Adrenal gland (tissue), 12 donors: ENCODE results near the gene MRAS. TPM values are rescaled to one million over a fixed set of nuclear protein-coding genes. Genes with fewer than 3 reads are reported as not detected.

Experiments
- DNase-seq, 7 donors: peaks; one replicate each; pipeline ENCODE4 v3.0.0-alpha.2; 2019 to 2020
- H3K27ac ChIP-seq, 5 donors: fragments of 200-600 bp; sonication (generic) in 4 of 5; 1 replicate in 3 of 5; 2 replicates in 2 of 5; pipeline versions ENCODE4 v1.5.1 to v1.8.0; 2016 to 2020; ENCODE audit warnings: mild to moderate bottlenecking in 1 of 5
- H3K27me3 ChIP-seq: fragments of 200-600 bp; 2 replicates; pipeline ENCODE4 v1.8.0; 2021
- H3K36me3 ChIP-seq, 2 donors: fragments of 200-600 bp; replicated peaks in 1 of 2; 1 replicate in 1 of 2; 2 replicates in 1 of 2; pipeline versions ENCODE4 v1.5.1 to v1.8.0; 2018 to 2022
- H3K4me1 ChIP-seq, 2 donors: fragments of 200-600 bp; replicated peaks in 1 of 2; 1 replicate in 1 of 2; 2 replicates in 1 of 2; pipeline versions ENCODE4 v1.5.1 to v1.8.0; 2018 to 2021
- H3K4me3 ChIP-seq, 4 donors: fragments of 200-600 bp; sonication (generic) in 3 of 4; one replicate each; pipeline ENCODE4 v1.5.1; 2016 to 2018
- H3K9me3 ChIP-seq, 3 donors: fragments of 200-600 bp; sonication (generic) in 1 of 3; replicated peaks in 1 of 3; 1 replicate in 2 of 3; 2 replicates in 1 of 3; pipeline versions ENCODE4 v1.5.1 to v1.8.0; 2016 to 2021
- POLR2A ChIP-seq, 2 donors: fragments of 450-650 bp; IDR thresholded peaks; one replicate each; pipeline ENCODE4 v1.6.1; 2017; ENCODE audit warnings: antibody characterized with exemption in 2 of 2, mild to moderate bottlenecking in 2 of 2, moderate library complexity in 1 of 2
- WGBS, 4 donors: extraction: QIAGEN DNeasy Blood & Tissue Kit in 2 of 4; methylation state at CpG; one replicate each; pipeline versions ENCODE4 v1.1.5 to v1.1.7; 2013 to 2017; 5-methylcytosine and 5-hydroxymethylcytosine counted together
- intact Hi-C, 2 donors: fragments of 100-400 bp; cut with DNase I; formaldehyde crosslinking; loops; one replicate each; pipeline versions ENCODE4 v1.14.1 to v1.15.0; 2022 to 2023
- polyA plus RNA-seq, 3 donors: library from polyadenylated mRNA; stranded (reverse); fragments of 200-250 nt in 2 of 3; fragments of 350-450 nt in 1 of 3; fragmentation: Illumina TruSeq in 1 of 3; extraction: RNeasy Lipid Tissue Mini Kit (QIAGEN cat#74804) in 1 of 3; gene quantifications; one replicate each; pipeline ENCODE4 v1.2.3, GENCODE V29; 2013 to 2014
- total RNA-seq, 9 donors: library from RNA; depleted of rRNA in 4 of 9; stranded (reverse); fragments of >200 nt in 4 of 9; fragments of 120-200 nt in 1 of 9; fragmentation: NEBNext Ultra II Directional in 1 of 9; extraction: Animal tissue kit (Norgen Biotek cat#: 25700) in 1 of 9; gene quantifications; one replicate each; pipeline versions ENCODE4 v1.1.0 to v1.2.4, GENCODE V29; 2013 to 2023
- TF ChIP-seq, protein P1 (sequence below), 6 experiments: fragments of 450-650 bp in 4 of 6; fragments of 200-600 bp in 2 of 6; sonication (generic) in 1 of 6; IDR thresholded peaks; 1 replicate in 5 of 6; 2 replicates in 1 of 6; pipeline versions ENCODE4 v1.5.1 to v1.8.0; 2016 to 2021; ENCODE audit warnings: antibody characterized with exemption in 6 of 6, mild to moderate bottlenecking in 2 of 6, moderate library complexity in 1 of 6
- donor health status: healthy with polysubstance abuse.
- donor health status: Bipolar disorder and iron deficiency.
- donor health status: DM: yes; HTN: yes; CAD: no.
- donor health status: DM: no; HTN: no; CAD: no.
- donor health status: DM: no; HTN: no; CAD: no.
- donor health status: DM: yes; HTN: yes; CAD: no.

MRAS gene
- total and polyA plus RNA-seq, 12 donors: 47.9 to 337 (median 109) TPM

- no peak for TF ChIP-seq POLR2A (IDR thresholded peaks at IDR 0.05)
- TF ChIP-seq, protein P1, sequence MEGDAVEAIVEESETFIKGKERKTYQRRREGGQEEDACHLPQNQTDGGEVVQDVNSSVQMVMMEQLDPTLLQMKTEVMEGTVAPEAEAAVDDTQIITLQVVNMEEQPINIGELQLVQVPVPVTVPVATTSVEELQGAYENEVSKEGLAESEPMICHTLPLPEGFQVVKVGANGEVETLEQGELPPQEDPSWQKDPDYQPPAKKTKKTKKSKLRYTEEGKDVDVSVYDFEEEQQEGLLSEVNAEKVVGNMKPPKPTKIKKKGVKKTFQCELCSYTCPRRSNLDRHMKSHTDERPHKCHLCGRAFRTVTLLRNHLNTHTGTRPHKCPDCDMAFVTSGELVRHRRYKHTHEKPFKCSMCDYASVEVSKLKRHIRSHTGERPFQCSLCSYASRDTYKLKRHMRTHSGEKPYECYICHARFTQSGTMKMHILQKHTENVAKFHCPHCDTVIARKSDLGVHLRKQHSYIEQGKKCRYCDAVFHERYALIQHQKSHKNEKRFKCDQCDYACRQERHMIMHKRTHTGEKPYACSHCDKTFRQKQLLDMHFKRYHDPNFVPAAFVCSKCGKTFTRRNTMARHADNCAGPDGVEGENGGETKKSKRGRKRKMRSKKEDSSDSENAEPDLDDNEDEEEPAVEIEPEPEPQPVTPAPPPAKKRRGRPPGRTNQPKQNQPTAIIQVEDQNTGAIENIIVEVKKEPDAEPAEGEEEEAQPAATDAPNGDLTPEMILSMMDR (IDR thresholded peaks at IDR 0.05): no peak
- Histone ChIP-seq H3K9me3 (no peaks in the 10 kb centered on the region), H3K4me3 (no peak overlapping the region), H3K4me1 (no peaks in the 10 kb centered on the region), H3K27me3 (no peaks in the 10 kb centered on the region), H3K27ac (no peak overlapping the region), H3K36me3 (no peaks in the 10 kb centered on the region)
- no peak for DNase-seq
- 74 to 100% (median 88%) methylated on average over 1 to 3 of the region's 3 CpGs for WGBS, 4 donors
- intact Hi-C loops: no loop called here
These were observed 101.1 kb downstream of the MRAS start for GRCh38 chr3:138449490-138449889.

GRCh38 chr3:138450181-138450580 is 101.8 kb downstream of the MRAS start:
- Histone ChIP-seq H3K9me3 (no peaks in the 10 kb centered on the region), H3K36me3 (no peaks in the 10 kb centered on the region), H3K4me3 (no peak overlapping the region), H3K27me3 (no peaks in the 10 kb centered on the region), H3K4me1 (no peaks in the 10 kb centered on the region), H3K27ac (no peak overlapping the region)
- intact Hi-C loops: no loop called here
- 86 to 97% (median 94%) methylated on average over 7 of the region's 7 CpGs for WGBS, 4 donors
- TF ChIP-seq, protein P1 (IDR thresholded peaks at IDR 0.05): no peak
- TF ChIP-seq POLR2A (IDR thresholded peaks at IDR 0.05): no peak
- DNase-seq: no peak

DNA sequence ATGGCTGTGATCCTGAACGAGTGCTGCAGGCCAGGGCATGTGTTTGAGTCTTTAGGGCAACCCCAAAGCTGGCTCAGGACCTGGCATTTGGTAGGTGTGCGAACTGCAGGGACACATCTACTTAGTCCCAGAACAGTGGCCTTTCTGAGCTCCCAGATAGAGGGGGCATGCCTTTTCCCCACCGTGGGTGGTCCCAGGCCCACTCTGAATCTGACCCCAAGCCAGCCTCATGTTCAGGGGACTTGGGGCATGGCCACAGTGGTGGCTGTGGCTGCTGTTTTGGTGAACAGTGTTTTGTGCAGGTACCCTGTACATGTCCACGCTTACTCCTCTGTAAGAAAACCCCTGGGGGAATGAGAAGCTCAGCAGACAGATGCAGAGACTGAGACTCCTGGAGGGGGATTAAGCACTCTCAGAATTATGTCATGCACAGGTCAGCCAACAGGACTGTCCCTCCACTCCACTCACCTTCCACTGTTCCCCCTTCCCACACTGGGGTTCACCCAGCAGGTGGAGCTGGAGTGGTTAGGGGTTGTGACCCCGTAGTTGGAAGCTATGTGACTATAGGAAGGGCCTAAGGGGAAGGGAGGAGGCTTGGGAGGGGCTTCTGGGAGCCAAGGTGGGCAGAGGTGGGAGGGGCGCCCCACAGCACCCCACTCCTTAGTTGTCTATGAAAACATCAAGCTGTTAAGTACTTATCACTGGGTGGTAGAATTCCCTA is 102.5 kb downstream of the MRAS start:
- no peaks in the 10 kb centered on the region for H3K27me3 ChIP-seq
- WGBS, 4 donors: 77 to 85% (median 82%) methylated on average over 5 to 6 of the region's 6 CpGs
- no peak for DNase-seq
- no peak for TF ChIP-seq POLR2A (IDR thresholded peaks at IDR 0.05)
- TF ChIP-seq, protein P1 (IDR thresholded peaks at IDR 0.05): no peak
- intact Hi-C loops: no loop called here
- H3K27ac ChIP-seq: no peak overlapping the region
- H3K4me1 ChIP-seq: no peaks in the 10 kb centered on the region
- H3K36me3 ChIP-seq: no peaks in the 10 kb centered on the region
- H3K9me3 ChIP-seq: no peaks in the 10 kb centered on the region
- no peak overlapping the region for H3K4me3 ChIP-seq

- Histone ChIP-seq H3K27me3 (no peaks in the 10 kb centered on the region), H3K36me3 (no peaks in the 10 kb centered on the region), H3K9me3 (no peaks in the 10 kb centered on the region), H3K4me1 (no peaks in the 10 kb centered on the region), H3K4me3 (no peak overlapping the region), H3K27ac (no peak overlapping the region)
- TF ChIP-seq, protein P1 (IDR thresholded peaks at IDR 0.05): no peak
- intact Hi-C loops: no loop called here
- 84 to 94% (median 87%) methylated on average over 34 to 43 of the region's 43 CpGs for WGBS, 4 donors
- DNase-seq: no peak
These were observed 103.3 kb downstream of the MRAS start for GRCh38 chr3:138451595-138452162.
